GM18511 (cell line): ENCODE measurements around the gene KCTD14.

Source experiments
- ATAC-seq: cut with Tn5 transposase; IDR thresholded peaks from one replicate; pipeline ENCODE4 v1.9.1; 2021; ENCODE audit warnings: mild to moderate bottlenecking, moderate library complexity; ENCODE audit not compliant: unreplicated experiment

Gene KCTD14

DNA sequence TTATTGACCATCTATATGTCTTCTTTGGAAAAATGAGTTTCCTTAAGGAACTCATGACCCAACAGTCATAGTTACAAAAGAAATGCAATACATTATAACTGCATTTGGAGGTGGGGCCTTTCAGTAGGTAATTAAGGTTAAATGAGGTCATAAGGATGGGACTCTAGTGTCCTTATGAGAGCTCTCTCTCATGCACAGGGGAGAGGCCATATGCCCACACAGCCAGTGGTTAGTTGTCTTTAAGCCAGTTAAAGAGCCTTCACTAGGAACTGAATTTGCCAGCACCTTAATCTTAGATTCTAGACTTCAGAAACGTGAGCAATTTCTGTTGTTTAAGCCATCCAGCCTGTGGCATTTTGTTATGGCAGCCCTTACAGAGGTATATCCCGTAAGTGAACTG lies 56.0 kb downstream of the KCTD14 start:
- ATAC-seq: no peak

DNA sequence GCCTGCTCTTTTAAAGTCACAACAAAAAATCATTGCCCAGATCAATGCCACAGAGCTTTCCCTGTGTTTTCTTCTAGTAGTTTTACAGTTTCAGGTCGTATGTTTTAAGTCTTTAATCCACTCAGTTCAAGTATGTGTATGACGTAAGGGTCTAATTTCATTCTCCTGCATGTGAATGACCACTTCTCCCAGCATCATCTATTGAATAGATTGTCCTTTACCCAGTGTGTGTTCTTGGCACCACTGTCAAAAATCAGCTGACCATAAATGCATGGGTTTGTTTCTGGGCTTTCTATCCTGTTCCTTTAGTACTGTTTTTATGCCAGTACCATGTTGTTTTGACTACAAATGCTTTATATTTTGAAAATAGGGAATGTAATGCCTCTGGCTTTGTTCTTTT lies 56.7 kb downstream of the KCTD14 start:
- no peak for ATAC-seq
